GM18873 (cell line): ENCODE measurements around the gene CCDC74A.
"Not testable (repeated sequence)": the region's sequence is repeated elsewhere in the genome, so short reads cannot be mapped to it uniquely, and the experiment has no call there.

Source experiments
- ATAC-seq: cut with Tn5 transposase; IDR thresholded peaks from one replicate; pipeline ENCODE4 v1.9.1; 2021; ENCODE audit warnings: mild to moderate bottlenecking, moderate library complexity, moderate number of reproducible peaks; ENCODE audit not compliant: unreplicated experiment, low FRiP score

The CCDC74A gene

GRCh38 chr2:131527131-131528001, at the start of gene CCDC74A:
Gene CCDC74A, plus strand, starts transcription at chr2:131527888. Its CDS starts 83 bp downstream, at chr2:131527971.
- peak; percentile 86 for ATAC-seq

- ATAC-seq, result not testable (repeated sequence)
Observed at GRCh38 chr2:131478074-131478849, 49.4 kb upstream of the CCDC74A start.

- ATAC-seq, result not testable (repeated sequence)
Observed at GRCh38 chr2:131478850-131479461, 48.7 kb upstream of the CCDC74A start.

DNA sequence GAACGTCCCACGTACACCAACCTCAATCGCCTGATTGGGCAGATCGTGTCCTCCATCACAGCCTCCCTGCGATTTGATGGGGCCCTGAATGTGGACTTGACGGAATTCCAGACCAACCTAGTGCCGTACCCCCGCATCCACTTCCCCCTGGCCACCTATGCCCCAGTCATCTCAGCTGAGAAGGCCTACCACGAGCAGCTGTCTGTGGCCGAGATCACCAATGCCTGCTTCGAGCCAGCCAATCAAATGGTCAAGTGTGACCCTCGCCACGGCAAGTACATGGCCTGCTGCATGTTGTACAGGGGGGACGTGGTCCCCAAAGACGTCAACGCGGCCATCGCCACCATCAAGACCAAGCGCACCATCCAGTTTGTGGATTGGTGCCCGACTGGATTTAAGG, 47.3 kb upstream of the CCDC74A start:
- ATAC-seq, result not testable (repeated sequence)

DNA sequence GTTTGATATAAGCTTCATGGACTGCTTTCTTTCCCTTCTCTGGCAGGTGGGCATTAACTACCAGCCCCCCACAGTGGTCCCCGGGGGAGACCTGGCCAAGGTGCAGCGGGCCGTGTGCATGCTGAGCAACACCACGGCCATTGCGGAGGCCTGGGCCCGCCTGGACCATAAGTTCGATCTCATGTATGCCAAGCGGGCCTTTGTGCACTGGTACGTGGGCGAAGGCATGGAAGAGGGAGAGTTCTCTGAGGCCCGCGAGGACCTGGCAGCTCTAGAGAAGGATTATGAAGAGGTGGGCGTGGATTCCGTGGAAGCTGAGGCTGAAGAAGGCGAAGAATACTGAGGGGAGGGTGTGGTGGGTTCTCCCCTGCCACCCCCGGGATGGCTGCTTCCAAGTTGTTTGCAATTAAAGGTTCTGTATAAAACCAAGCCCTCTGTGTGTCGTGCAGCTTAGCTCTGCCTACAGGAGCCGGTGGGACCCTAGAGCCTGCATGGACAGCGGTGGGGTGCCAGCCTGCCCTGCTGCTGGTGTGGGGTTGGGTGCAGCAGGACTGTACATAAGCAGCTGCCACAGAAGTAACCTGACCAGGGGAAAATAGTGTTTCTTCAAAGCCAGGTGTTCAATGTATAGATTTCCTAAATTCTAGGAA, 45.1 kb upstream of the CCDC74A start:
- ATAC-seq, result not testable (repeated sequence)

- not testable (repeated sequence) for ATAC-seq
Observed at GRCh38 chr2:131483981-131484820, 43.5 kb upstream of the CCDC74A start.

- ATAC-seq, result not testable (repeated sequence)
Observed at GRCh38 chr2:131484906-131485460, 42.7 kb upstream of the CCDC74A start.

DNA sequence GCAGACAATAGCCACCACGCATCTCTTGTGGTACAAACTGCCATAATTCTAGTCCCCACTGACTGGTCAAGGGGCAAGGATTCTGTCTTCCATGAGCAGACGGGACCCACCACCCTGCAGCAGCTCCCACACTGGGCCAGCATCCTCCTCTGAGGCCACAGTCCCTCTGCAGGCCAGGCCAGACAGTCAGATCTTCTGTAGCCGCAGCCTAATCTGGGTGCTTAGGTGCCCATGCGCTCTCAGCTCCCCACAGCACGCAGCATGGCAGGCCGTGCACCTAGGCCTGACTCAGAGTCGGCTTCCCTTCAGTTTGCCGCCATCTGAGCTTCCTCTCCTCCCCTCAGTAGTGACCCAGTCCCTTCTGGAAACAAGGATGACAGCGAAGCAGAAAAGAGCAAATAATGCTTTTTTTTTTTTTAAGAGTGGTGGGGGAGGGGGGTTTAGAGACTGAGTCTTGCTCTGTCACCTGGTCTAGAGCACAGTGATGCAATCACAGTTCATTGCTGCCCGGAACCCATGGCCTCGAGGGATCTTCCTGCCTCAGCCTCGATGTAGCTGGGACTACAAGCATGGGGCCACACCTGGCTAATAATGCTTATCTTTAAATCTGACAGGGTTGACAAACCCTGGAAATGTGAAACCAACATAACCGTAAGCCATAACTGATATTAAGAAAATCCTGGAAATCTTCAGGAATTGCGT, 41.3 kb upstream of the CCDC74A start:
- ATAC-seq, result not testable (repeated sequence)

DNA sequence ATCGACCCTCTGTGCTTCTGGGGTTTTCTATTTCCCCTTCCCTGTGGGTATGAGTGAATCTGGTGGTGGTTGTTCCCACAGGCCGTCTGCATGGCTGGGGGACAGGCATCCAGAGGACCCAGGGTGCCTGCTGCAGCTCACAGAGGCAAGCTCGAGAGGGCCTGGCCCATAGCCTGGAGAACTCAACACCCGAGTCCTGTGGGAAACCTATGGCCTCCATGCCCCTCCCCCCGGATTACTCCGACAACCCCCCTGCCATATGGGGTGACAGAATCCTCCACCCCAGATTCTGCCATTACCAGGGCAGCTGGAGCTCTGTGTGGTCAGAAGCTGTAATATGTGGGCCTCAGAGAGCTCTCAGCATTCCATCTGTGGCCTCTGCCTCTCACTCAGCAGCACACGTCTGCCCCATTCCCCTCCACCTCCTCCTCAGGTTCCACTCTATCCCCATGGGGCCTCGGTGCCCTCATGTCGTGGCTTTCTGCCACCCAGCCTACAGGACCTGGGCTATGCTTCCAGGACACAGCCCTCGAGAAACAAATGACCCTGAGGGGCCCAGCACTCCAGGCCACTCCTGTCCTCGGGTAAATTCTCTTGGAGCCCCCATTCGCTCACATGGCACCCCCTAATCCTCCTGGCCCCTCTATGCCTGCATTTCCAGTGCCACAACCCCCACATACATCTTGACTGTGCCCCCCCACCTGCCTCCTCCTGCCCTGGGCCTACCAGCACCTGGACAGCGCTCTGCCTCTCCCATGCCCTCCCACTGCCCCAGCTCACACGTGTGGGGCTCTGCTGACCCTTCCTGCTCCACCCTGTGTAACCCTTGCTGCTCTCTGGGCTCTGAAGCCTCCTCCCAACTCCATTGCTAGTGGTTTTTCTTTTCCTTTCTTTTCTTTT, 39.1 kb upstream of the CCDC74A start:
- ATAC-seq, result no peak

DNA sequence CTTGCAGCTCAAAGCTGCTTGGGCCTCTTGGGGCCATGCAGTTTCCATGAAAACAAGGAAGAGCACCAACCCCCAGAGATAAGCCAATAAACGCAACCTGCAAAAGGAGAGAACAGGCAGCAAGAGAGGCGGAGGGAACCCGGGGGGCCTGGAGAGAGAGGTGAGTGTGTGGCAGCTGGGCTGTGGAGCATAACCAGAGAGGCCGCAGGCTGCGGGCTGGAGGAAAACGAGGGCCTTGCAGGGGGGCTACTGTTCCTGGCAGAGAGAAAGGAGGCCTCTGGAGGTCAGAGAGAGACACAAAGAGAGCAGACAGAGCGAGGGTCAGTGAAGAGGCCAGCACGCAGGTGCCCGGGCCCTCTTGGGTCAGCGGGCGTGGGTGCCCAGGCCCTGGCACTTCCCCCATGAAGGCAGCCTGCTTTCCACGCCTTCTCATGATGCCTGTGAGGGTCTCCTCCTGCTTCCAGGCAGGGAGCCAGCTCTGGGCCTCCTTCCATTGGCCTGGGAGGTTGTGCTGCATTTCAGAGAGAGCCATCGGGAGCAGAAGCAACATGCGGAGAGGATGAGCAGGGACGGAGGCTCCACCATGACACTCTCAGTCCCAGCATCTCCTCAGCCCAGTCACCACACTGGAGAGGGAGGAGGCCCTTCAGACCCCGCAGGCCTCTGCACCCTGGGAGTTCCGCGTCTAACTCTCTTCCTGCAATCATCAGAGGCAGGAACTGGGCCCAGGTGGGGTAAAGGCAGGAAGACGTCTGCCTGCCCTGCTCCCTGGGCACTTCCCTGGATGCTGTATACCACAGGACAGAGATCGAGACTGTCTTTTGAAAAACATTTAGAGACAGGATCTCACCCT, 36.8 kb upstream of the CCDC74A start:
- ATAC-seq, result not testable (repeated sequence)

DNA sequence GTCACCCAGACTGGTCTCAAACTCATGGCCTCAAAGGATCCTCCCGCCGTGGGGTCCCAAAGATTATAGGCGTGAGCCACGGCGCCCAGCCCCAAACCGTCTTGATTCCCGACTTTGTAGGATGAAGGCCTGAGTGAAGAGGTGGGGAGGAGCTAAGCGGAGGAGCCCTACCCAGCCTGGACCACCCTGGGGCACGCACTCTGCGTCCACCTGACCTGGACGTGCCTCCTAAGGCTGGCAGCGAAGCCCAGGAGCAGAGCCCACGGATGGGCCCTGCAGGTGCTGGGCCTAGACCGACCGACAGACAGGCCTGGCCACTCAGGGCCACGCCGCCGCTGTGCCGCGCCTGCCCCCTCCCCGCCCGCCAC, 36.2 kb upstream of the CCDC74A start:
- not testable (repeated sequence) for ATAC-seq

DNA sequence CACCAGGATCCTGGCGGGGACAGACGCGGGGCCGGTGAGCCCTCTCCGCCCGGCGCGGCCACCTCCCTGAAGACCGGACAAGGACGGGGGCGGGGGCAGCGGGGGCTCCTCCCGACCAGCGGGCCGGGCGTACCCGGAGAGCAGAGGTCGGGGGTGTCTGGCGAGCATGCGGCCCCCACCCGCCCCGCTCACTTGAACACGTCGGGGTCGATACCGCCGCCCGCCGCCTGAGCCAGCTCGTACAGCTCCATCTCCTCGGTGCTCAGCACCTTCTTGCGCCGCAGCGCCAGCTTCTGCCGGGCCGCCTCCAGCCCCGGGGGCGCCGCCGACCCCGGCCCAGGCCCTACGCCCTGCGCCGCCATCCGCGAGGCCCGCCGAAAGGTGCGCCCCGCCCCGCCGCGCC, 35.7 kb upstream of the CCDC74A start, which contains the start of gene MZT2A:
TSS of gene MZT2A (minus strand) at position 383 of the 403 bp plus-strand sequence. CDS start at position 362, 21 bp downstream.
- ATAC-seq, result peak; percentile 20

DNA sequence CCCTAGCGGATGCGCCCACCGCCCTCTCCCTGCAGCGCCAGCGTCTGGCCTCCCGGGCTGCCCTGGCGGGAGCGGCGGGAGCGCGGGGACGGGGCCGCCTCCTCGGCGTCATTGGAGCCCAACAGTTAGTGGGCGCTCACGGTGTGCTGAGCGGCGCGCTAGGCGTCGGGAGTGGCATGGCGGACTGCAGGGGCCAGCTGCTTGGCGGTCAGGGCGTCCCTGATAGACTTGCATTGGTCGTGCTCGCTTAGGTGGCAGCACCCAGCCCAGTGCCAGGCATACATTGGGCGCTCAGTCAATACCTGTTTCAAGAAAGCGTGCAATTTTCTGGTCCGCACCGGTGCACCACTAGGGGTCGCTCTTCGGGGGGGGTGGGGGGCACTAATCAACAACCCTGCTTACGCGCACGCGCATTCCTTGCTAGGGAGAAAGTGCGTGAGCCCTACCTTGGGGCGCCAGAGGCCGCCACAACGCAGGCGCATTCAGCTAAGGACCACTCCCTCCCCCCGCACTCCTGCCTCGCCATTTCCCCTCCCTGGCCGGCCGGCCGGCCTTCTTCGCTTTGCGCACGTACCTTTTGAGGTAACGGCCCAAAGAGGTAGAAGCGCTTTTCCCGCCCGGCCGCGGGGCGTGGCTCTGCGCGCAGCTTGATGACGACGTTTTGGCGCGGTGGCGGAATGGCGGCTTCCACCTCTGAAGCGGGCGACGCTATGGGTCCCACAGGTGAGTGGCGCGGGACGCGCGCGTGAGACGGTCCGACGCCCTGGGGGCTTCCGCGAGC, 35.1 kb upstream of the CCDC74A start:
- peak; percentile 62 for ATAC-seq

- ATAC-seq, result peak; percentile 19
Observed at GRCh38 chr2:131493199-131493968, 34.3 kb upstream of the CCDC74A start.

GRCh38 chr2:131495506-131495905, 32.2 kb upstream of the CCDC74A start:
- ATAC-seq, result not testable (repeated sequence)
